Effector CD8-positive, alpha-beta T cell (primary cell): ENCODE data around the gene ZMYM3.

ENCODE experiments used
- DNase-seq: peaks from one replicate; lab custom pipeline; 2025; lab: John Stamatoyannopoulos, UW

Gene ZMYM3

DNA sequence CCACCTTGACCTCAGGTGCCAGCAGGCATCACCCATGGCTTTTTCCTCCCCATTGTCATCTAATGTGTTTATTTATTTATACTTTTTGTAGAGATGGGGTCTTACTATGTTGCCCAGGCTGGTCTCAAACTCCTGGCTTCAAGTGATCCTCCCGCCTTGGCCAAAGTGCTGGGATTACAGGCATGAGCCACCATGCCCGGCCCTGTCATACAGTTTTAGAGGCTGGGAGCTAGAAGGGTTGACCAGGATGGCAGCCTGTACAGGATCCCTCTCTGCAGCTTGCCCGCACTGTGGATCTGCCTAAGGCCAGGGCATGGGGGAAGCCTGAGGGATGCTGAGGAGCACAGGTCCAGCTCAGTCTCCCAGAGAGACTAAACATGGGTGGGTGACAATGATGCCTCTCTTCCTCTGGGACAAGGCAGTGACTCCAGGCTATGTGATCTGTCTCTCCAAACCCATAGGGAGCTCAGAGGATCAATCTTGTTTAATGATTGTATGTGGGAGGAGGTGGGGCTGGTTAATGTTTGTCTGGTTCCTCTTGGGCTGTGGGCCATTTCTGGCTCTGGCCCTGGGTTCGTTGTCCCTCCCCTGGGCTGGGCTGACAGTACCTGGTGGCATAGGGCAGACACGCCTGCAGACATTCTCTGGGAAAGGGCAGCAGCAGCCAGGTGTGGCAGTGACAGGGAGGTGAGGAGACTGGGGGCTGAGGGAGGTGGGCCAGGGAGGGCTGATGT is 39.2 kb downstream of the ZMYM3 start:
- no peak for DNase-seq

GRCh38 chrX:71214152-71214551 is 39.8 kb downstream of the ZMYM3 start:
- DNase-seq = no peak

- DNase-seq = no peak
Observed at GRCh38 chrX:71212536-71212935, 41.4 kb downstream of the ZMYM3 start.

DNA sequence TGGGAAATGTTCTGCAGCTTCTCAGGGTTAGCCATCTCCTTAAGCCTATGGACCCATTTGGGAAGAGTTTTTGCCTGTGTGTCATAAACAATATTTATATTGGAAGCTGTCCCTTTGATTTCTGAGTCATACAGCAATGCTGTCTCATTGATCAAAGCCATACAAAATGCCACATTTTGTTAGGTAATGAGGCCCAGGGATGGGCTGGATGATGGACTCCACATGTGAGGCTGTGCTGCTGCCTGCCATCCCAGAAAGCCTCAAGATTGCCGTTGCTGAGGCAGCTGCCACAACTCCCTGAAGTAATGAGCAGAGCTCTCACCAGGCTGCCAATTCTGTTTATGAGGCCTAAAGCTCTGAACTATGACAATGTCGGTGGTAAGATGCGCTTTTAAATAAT is 43.1 kb downstream of the ZMYM3 start:
- no peak for DNase-seq

DNA sequence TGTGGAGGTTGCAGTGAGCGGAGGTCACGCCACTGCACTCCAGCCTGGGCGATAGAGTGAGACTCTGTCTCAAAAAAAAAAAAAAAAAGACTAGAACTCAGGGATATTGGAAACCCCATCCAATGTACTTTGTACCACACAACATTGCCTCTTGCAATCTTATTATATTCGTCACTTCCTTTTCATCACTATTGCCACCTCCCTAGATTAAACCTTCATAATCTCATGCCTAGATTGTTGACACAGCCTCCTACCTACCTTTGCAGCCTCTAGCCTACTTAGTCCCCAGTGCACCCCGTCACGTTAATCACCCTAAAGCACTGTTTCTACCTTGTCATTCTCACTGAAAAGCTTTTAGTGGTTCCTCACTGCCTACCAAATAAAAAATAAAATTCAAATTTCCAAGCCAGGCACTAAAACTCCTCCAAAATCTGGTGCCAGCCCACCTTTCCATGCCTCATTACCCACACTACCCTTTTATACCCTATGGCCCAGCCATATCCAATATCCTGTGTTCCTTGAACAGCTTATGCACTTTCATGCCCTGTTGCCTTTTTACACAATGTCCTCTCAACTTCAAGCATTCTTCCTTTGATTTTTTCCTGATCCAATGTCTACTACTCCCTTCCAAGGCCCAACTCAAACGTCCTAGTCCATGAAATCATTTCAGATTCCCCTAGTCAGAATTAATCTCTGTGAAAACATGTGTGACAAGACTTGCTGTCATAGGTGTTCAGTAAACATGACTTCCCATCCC is 54.5 kb downstream of the ZMYM3 start:
- no peak for DNase-seq

- no peak for DNase-seq
Observed at GRCh38 chrX:71198066-71198465, 55.9 kb downstream of the ZMYM3 start.

DNA sequence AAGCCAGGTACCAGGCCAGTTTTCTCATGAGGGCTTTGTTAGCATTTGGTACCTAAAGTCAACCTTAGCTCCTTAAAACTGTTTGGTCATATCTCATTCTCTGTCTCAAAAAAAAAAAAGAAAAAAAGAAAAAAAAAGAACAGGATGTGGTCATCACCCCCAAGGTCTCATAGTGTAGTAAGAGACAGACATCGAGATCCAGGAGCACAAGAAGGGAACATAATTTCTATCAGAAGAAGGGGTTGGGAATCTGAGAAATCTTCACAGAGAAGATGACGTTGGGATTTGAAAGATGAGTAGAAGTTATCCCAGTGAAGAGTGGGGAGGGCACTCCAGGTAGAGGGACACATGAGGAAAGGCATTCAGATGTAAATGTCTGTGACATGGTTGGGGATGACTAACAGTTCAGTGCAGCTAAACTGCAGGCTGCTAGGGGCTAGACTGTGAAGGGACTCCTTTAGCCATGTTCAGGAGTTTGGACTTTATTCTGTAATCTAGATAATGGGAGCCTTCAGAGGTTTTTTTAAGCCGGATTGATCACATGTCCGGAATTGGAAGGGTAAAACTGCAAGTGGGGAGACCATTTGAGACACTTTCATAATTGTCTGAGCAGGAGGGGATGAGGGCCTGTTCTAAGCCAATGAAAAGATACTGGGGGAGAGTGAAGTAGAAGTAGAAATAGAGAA is 57.8 kb downstream of the ZMYM3 start:
- no peak for DNase-seq

DNA sequence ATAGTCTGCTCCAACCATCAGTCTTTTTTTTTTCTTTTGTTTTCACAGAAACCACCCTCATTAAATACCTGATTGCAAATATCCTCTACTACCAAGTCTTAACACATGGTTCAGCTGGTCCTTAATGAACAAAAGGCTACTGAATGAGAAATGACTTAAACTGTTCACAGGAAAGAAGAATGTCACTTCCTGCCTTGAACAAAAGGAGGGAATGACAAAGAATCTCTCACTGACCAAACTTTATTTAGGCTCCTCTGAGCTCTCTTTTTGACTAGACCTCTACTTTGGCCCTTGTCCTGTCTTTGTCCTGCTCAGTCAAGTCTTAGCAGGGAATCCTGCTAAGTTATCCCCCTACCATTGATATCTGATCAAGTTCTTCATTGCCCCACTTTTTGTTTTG is 62.7 kb downstream of the ZMYM3 start:
- DNase-seq = no peak
